ENCODE data around the gene MEAK7.

Gene MEAK7

GRCh38 chr16:84508502-84508901 lies 4.0 kb upstream of the MEAK7 start:
- in situ Hi-C loops (cut with HindIII; ENCODE audit: low sequenced_read_pairs) = loop anchor here (25.0 kb wide), 1 partner anchor 229 kb away; no protein-coding TSS in a partner anchor
- DNase-seq (ENCODE audit: low read depth) = no peak
- TF ChIP-seq, protein P1, sequence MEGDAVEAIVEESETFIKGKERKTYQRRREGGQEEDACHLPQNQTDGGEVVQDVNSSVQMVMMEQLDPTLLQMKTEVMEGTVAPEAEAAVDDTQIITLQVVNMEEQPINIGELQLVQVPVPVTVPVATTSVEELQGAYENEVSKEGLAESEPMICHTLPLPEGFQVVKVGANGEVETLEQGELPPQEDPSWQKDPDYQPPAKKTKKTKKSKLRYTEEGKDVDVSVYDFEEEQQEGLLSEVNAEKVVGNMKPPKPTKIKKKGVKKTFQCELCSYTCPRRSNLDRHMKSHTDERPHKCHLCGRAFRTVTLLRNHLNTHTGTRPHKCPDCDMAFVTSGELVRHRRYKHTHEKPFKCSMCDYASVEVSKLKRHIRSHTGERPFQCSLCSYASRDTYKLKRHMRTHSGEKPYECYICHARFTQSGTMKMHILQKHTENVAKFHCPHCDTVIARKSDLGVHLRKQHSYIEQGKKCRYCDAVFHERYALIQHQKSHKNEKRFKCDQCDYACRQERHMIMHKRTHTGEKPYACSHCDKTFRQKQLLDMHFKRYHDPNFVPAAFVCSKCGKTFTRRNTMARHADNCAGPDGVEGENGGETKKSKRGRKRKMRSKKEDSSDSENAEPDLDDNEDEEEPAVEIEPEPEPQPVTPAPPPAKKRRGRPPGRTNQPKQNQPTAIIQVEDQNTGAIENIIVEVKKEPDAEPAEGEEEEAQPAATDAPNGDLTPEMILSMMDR (IDR thresholded peaks at IDR 0.05; ENCODE audit: low read depth, low read length, missing control alignments) = no peak
- no peak overlapping the region for H3K4me3 ChIP-seq (ENCODE audit: low read depth, low read length)

- TF ChIP-seq, protein P1 (IDR thresholded peaks at IDR 0.05; ENCODE audit: low read depth, low read length, missing control alignments) = no peak
- in situ Hi-C loops (cut with HindIII; ENCODE audit: low sequenced_read_pairs) = loop anchor here (25.0 kb wide), 1 partner anchor 230 kb away; no protein-coding TSS in a partner anchor
- no peak overlapping the region for H3K4me3 ChIP-seq (ENCODE audit: low read depth, low read length)
- DNase-seq (ENCODE audit: low read depth) = no peak
Measured at GRCh38 chr16:84507011-84507982, 2.8 kb upstream of the MEAK7 start.

DNA sequence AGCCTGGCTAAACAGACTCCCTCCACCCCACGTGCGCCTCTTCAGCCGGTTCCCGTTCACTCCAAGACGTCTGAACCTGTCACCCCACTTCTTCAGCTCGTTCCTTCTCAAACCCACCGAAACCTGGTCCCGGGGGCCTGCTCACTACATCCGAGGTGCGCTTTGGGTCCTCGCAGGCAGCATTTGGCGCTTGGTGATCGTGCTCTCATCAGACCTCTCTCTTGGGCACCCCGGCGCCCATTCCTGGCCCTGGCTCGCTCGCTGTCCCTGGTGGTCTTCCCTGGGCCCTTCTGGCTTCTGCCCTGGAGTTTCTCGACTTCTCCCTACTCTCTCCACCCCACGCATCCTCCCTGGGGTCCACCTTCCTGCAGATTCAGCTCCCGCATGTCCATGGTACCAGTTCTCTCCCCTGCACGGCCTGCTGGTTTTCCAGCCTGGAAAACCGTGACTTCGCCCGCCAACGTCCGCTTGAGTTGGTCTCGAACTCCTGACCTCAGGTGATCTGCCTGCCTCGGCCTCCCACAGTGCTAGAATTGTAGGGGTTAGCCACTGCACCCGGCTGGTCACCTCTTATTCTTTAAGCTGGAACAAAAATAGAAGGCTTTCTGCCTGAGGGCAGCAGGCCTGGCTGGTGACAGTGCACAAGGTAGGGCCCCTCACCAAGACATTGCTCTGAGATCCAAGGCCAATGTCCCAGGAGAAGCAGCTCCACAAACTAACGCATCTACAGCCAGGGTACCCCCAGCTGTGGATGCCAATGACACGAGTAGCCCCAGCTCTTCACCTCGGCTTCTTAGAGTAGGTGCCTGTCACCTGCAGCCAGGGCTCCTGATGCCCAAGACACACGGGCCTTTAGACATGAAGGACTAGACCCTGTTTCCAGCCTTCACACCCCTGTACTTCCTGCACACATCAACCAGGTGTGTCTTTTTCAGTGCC lies 1.1 kb upstream of the MEAK7 start:
- in situ Hi-C loops (cut with HindIII; ENCODE audit: low sequenced_read_pairs) = loop anchor here (25.0 kb wide), 1 partner anchor 232 kb away; no protein-coding TSS in a partner anchor
- DNase-seq (ENCODE audit: low read depth) = no peak
- peak overlapping the region; percentile 55 for H3K4me3 ChIP-seq (ENCODE audit: low read depth, low read length)
- TF ChIP-seq, protein P1 (IDR thresholded peaks at IDR 0.05; ENCODE audit: low read depth, low read length, missing control alignments) = no peak

DNA sequence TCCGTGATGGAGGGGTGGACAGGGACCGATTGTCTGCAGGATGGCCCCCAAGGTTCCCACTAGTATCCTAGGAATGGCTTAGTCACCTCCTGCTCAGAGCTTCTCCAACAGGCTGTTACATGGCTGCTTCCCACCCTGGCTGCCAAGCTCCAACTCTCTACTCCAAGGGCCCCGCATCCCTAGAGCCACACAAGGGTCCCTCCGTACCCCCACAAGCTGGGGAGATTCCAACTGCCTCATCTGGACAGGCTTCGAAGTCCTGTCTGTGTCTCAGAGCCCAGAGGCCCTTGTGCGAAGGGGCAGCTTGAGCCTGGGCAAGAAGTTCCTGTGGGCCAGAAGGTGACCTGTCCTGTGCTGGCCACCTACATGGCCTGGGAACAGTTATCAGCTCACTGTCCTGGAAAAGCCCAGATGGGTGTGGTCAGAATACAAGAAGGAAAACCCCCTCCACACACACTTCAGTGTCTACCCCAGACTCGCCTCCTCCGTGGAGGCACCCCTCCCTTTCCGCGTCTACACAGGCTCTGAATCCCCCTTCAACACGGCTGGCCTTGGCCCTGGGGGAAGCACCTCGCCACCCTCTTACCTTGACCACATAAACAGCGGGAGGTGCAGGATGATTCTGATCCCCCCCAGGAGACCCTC lies 586 bp downstream of the MEAK7 start:
- peak overlapping the region; percentile 55 for H3K4me3 ChIP-seq (ENCODE audit: low read depth, low read length)
- TF ChIP-seq, protein P1 (IDR thresholded peaks at IDR 0.05; ENCODE audit: low read depth, low read length, missing control alignments) = no peak
- no peak for DNase-seq (ENCODE audit: low read depth)
- in situ Hi-C loops (cut with HindIII; ENCODE audit: low sequenced_read_pairs) = loop anchor here (25.0 kb wide), 1 partner anchor 233 kb away; no protein-coding TSS in a partner anchor

GRCh38 chr16:84502581-84502980 lies 1.9 kb downstream of the MEAK7 start:
- in situ Hi-C loops (cut with HindIII; ENCODE audit: low sequenced_read_pairs) = loop anchor here (25.0 kb wide), 1 partner anchor 235 kb away; no protein-coding TSS in a partner anchor

More at GRCh38 chr16:84502581-84502980, 1.9 kb downstream of the MEAK7 start:
- DNase-seq (ENCODE audit: low read depth) = no peak
- no peak overlapping the region for H3K4me3 ChIP-seq (ENCODE audit: low read depth, low read length)
- TF ChIP-seq, protein P1 (IDR thresholded peaks at IDR 0.05; ENCODE audit: low read depth, low read length, missing control alignments) = no peak
